Mucosa of stomach (tissue), 1 donor: ENCODE measurements around the gene PEX26.

Experiments used
- H3K27me3 ChIP-seq: one replicate; pipeline ENCODE4 v1.7.0; 2013; ENCODE audit warnings: mild to moderate bottlenecking, low read length; ENCODE audit not compliant: control insufficient read depth, insufficient read depth
- H3K36me3 ChIP-seq: one replicate; pipeline ENCODE4 v1.7.0; 2013; ENCODE audit warnings: low read length; ENCODE audit not compliant: control insufficient read depth, insufficient read depth
- H3K4me1 ChIP-seq: one replicate; pipeline ENCODE4 v1.7.0; 2013; ENCODE audit warnings: mild to moderate bottlenecking, low read length; ENCODE audit not compliant: control insufficient read depth, insufficient read depth
- H3K4me3 ChIP-seq: one replicate; pipeline ENCODE4 v1.7.0; 2013; ENCODE audit warnings: low read length
- H3K9ac ChIP-seq: one replicate; pipeline ENCODE4 v1.7.0; 2013; ENCODE audit warnings: mild to moderate bottlenecking, low read length, moderate library complexity
- H3K9me3 ChIP-seq: one replicate; pipeline ENCODE4 v1.7.0; 2013; ENCODE audit warnings: mild to moderate bottlenecking, low read length, moderate library complexity; ENCODE audit not compliant: control insufficient read depth
- donor health status: Pancreatic carcinoma.

PEX26 gene

DNA sequence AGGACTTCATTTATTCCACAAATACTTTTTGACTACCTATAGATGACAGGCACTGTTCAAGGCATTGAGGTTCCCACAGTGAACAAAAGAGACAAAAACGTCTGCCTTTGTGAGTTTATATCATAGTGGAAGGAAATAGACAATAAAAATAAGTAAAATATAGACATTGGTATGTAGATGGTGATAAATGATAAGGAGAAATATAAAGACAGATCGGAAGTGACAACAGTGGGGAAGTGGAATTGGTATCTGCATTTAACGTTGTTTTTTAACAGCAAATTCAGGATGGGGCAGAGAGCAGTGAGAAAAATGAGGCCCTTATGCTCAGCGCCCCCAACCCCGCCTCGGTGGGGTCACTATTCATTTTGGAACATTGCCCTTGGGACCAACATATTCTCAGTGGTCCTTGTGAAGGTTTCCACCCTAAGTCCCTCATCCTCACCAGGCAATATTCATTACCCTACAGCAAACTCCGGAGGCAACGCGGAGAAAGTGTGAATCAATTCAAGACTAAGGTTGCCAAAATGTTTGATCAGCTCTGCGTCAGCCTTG, 627 bp upstream of the PEX26 start:
- Histone ChIP-seq H3K36me3 (no peaks in the 10 kb centered on the region), H3K9ac (peak overlapping the region; percentile 95), H3K27me3 (no peaks in the 10 kb centered on the region), H3K4me3 (peak overlapping the region; percentile 99), H3K9me3 (no peaks in the 10 kb centered on the region), H3K4me1 (no peaks in the 10 kb centered on the region)

DNA sequence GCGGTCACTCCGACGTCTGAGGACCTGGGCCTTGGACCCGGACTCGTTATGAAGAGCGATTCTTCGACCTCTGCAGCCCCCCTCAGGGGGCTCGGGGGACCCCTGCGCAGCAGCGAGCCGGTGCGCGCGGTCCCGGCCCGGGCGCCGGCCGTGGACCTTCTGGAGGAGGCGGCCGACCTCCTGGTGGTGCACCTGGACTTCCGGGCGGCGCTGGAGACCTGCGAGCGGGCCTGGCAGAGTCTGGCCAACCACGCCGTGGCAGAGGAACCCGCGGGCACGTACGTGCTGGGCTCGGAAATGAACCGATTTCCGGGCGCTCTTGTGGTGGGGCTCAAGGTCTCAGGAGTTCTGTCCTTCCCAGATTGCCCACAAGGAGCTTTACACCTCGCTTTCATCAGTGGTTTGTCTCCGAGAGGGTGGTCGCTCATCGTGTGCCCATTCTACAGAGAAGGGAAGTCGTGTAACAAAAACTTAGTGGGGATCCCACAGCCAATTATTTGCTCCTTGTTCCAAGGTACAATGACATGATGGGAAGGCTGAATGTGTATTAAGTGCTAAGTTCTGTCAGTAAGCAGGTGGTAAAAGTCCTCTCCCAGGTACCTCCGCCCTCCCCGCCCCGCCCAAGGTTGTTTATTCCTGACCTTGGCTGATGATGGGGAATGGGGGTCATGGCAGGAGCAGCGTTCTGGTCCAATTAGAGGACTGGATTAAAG, 695 bp downstream of the PEX26 start:
- H3K9me3 ChIP-seq: no peaks in the 10 kb centered on the region
- no peaks in the 10 kb centered on the region for H3K4me1 ChIP-seq
- no peaks in the 10 kb centered on the region for H3K27me3 ChIP-seq
- H3K9ac ChIP-seq: peak overlapping the region; percentile 95
- no peaks in the 10 kb centered on the region for H3K36me3 ChIP-seq
- H3K4me3 ChIP-seq: peak overlapping the region; percentile 99

DNA sequence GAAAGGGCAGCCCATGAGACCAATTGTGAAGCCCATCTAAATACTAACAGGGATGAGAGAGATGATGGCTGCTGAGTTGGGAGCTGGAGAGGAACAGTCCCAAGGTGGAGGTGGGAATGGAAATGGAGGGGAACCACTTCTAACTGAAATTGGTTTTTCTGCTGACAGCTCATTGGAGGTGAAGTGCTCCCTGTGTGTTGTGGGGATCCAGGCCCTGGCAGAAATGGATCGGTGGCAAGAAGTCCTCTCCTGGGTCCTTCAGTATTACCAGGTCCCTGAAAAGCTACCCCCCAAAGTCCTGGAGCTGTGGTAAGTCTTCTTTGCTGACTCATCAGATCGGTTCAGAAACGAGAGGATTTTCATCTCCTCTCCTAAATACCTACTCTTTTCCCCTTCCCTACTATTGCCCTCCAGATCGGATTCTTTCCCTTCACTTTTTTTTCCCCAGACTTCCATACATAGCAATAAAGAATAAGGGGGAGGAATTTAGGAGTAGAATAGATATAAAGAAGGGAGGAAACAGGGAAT, 2.0 kb downstream of the PEX26 start:
- Histone ChIP-seq H3K9ac (no peak overlapping the region), H3K4me3 (no peak overlapping the region), H3K36me3 (no peaks in the 10 kb centered on the region), H3K9me3 (no peaks in the 10 kb centered on the region), H3K4me1 (peaks cover 2% of the 10 kb centered on the region), H3K27me3 (no peaks in the 10 kb centered on the region)

DNA sequence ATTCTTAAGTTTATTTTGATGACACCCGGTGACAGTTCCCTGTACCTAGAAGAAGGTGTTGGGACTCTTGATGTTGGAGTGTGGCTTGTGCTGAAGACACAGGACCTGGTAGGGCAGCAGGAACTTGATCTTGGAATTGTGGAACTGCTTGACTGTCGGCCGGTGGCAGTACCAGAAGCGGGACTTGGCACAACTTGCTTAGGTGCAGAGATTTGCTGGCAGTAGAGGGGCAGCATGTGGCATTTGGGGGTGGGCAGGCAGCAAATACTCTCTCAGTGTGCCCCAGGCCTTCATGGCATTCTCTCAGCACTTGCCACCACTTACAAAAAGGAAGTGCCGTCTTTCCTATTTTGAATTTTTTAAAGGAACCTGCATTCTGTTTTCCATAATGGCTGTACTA, 3.6 kb downstream of the PEX26 start:
- Histone ChIP-seq H3K27me3 (no peaks in the 10 kb centered on the region), H3K9me3 (no peaks in the 10 kb centered on the region), H3K9ac (no peak overlapping the region), H3K4me1 (peaks cover 15% of the 10 kb centered on the region), H3K36me3 (no peaks in the 10 kb centered on the region), H3K4me3 (no peak overlapping the region)

DNA sequence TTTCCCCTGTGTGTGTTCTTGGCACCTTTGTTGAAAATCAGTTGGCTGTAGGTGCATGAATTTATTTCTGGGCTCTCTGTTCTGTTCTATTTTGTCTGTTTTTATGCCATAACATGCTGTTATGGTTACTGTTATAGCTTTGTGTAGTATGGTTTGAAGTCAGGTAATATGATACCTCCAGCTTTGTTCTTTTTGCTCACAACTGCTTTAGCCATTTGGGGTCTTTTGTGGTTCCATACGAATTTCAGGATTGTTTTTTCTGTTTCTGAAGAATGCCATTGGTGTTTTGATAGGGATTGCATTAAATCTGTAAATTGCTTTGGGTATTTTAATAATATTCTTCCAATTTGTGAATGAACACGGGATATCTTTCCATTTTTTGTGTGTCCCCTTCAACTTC, 4.7 kb downstream of the PEX26 start:
- Histone ChIP-seq H3K9ac (no peak overlapping the region), H3K4me1 (peaks cover 15% of the 10 kb centered on the region), H3K36me3 (no peaks in the 10 kb centered on the region), H3K9me3 (no peaks in the 10 kb centered on the region), H3K27me3 (no peaks in the 10 kb centered on the region), H3K4me3 (no peak overlapping the region)

DNA sequence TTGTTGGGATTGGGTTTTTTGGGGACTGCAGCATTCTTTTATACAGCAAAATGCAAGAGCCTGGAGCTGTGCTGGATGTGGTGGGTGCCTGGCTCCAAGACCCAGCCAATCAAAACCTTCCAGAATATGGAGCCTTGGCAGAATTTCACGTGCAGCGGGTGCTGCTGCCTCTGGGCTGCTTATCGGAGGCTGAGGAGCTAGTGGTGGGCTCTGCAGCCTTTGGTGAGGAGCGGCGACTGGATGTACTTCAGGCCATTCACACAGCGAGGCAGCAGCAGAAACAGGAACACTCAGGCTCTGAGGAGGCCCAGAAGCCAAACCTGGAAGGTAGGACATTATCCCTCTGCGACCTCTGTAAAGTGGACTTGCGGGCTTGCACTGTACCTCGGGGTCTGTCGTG, 5.6 kb downstream of the PEX26 start:
- H3K36me3 ChIP-seq: no peaks in the 10 kb centered on the region
- no peak overlapping the region for H3K9ac ChIP-seq
- H3K27me3 ChIP-seq: no peaks in the 10 kb centered on the region
- no peak overlapping the region for H3K4me3 ChIP-seq
- peaks cover 15% of the 10 kb centered on the region for H3K4me1 ChIP-seq
- no peaks in the 10 kb centered on the region for H3K9me3 ChIP-seq

DNA sequence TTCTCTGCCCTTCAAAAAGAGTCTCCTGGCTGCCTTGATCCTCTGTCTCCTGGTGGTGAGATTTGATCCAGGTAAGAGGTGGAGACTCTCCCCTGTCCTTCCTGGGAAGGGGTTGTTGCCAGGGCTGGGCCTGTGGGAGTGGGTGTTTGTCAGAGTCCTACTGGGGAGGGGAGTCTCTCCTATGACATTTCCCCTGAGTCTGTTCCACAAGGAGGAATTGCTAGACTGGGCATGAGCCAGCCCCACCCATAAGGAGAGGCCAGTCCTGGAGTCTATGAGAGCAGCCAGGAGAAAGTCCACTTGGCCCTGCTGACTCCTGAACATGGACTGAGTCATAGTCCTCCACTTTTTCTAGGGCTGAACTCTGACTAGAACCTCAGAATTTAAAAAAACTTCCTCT, 7.4 kb downstream of the PEX26 start:
- H3K36me3 ChIP-seq: no peaks in the 10 kb centered on the region
- H3K9ac ChIP-seq: peak overlapping the region; percentile 58
- no peaks in the 10 kb centered on the region for H3K9me3 ChIP-seq
- H3K4me3 ChIP-seq: no peak overlapping the region
- H3K4me1 ChIP-seq: peaks cover 15% of the 10 kb centered on the region
- no peaks in the 10 kb centered on the region for H3K27me3 ChIP-seq

DNA sequence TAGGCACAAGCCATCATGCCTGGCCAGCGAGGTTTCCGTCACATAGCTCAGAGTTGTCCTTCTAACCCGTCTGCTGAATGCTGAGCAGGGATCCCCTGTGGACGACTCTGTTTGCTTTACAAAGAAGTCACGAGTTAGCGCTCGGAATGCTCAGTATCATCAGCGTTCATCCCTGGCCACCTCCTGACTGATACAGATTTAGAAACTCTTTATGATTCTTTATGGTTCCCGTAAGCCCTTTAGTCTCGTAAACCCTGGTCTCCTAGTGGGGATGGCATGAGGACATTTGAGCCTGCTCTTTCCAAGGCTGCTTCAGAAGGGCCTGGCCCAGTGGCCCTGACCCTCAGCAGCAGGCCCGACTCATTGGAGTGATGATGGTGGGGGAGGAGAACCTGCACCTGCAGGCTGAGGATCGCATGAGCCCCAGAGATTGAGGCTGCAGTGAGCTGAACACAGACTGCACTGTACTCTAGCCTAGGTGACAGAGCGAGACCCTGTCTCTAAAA, 9.6 kb downstream of the PEX26 start:
- Histone ChIP-seq H3K36me3 (no peaks in the 10 kb centered on the region), H3K4me3 (no peak overlapping the region), H3K9me3 (no peaks in the 10 kb centered on the region)

DNA sequence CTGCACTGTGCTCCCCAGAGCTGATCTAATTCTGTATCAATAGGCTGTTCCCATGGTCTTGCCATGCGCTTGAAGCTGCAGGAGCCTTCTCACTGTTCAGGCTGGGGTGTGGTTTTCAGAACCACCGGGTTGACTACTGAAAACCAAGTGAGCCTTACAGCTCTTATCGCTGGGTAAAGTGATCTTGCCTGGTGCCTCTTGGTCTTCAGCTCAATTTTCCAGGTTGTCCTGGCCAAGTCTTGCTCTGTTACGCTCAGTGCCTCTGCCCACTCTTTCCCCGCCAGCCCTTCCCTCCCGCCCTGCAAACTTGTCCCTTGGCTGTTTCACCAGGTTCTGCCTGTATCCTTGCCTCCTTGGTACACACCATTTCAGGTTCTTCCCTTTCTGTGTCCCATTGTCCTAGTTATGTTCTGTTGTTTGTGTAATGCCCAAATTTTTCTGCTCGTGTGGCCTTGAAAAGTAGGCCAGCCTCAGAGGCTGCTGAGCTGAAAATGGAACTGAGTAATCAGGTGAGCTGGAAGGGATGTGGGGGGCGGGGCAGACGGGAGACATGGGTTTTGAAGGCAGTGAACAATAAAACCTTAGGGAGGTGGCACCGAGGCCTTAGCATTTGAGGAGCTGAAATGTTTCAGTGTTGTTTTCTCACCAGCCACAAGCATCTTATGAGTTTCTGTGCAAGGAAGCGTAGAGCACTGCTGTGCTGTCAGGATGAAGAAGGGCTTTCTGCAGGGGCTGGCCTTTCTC, 11.2 kb downstream of the PEX26 start:
- no peaks in the 10 kb centered on the region for H3K27me3 ChIP-seq
- H3K9me3 ChIP-seq: no peaks in the 10 kb centered on the region
- H3K9ac ChIP-seq: no peak overlapping the region
- H3K4me1 ChIP-seq: peaks cover 32% of the 10 kb centered on the region
- H3K36me3 ChIP-seq: no peaks in the 10 kb centered on the region
- H3K4me3 ChIP-seq: no peak overlapping the region

More for the DNA sequence above, 9.6 kb downstream of the PEX26 start:
- H3K27me3 ChIP-seq: no peaks in the 10 kb centered on the region
- no peak overlapping the region for H3K9ac ChIP-seq
- peaks cover 30% of the 10 kb centered on the region for H3K4me1 ChIP-seq

DNA sequence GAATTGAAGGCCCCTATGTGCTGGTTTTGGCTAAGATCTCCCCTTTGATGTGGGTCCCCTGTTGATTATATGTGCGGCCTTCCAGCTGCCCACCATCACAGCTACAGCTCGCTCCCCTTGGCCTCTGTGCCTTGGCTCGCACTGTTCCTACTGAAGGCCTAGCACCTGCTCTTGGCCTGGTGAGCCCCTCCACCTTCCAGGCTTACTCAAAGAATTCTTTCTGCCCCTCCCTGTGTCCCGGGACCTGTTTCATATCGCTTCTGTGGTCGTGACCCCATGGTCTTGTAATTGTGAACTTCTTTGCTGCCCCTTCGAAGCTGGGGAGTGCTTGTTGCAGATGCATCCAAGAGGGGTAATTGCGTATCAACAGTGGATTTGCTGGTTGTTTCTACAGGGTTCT, 12.5 kb downstream of the PEX26 start:
- Histone ChIP-seq H3K4me1 (peaks cover 25% of the 10 kb centered on the region), H3K36me3 (no peaks in the 10 kb centered on the region), H3K4me3 (no peak overlapping the region), H3K9me3 (no peaks in the 10 kb centered on the region), H3K27me3 (no peaks in the 10 kb centered on the region), H3K9ac (no peak overlapping the region)

DNA sequence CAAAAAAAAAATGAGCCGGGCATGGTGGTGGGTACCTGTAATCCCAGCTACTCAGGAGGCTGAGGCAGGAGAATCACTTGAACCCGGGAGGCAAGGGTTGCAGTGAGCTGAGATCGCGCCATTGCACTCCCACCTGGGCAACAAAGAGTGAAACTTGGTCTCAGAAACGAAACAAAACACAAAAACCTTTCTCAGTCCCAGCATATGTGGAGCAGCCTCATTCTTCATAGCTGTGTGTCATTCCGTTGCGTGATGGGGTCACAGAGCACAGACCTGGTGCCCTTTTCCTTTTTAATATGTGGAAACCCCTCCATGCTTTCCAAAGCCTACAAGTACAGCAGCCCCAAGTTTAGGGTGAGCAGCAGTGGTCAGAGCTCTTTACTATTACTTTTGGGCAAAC, 13.7 kb downstream of the PEX26 start:
- Histone ChIP-seq H3K9me3 (no peaks in the 10 kb centered on the region), H3K36me3 (no peaks in the 10 kb centered on the region), H3K4me1 (peaks cover 17% of the 10 kb centered on the region), H3K9ac (peak overlapping the region; percentile 80), H3K4me3 (peak overlapping the region; percentile 41), H3K27me3 (no peaks in the 10 kb centered on the region)

DNA sequence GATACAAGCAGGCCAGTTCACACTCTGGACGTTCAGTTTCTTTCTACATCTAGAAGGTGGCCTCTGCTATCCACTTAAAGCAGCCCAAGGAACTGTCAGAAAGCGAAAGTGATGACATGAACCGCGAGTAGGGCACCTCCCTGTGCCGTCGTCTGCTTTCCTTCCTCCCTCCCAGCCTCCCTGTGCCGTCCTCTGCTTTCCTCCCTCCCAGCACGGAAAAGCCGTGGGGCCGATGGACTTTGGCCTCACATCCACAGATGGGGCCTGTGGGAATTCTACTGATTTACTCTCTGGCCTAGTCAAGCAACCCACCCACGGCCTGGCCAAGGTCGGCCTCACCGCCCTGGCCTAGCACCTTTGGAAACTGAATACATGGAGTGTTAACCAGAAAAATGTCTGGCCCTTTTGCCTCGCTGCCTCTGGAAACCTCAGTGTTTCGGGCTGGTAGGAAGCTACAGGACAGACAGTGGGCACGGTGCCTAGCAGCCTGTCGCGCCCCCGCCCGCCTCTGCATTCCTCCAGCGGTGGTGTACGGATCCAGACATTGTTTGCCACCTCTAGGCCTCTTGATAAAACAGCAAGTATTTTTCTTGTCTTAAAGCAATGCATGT, 14.2 kb downstream of the PEX26 start:
- H3K9me3 ChIP-seq: no peaks in the 10 kb centered on the region
- H3K36me3 ChIP-seq: no peaks in the 10 kb centered on the region
- H3K9ac ChIP-seq: peak overlapping the region; percentile 80
- peaks cover 17% of the 10 kb centered on the region for H3K4me1 ChIP-seq
- H3K27me3 ChIP-seq: no peaks in the 10 kb centered on the region
- H3K4me3 ChIP-seq: peak overlapping the region; percentile 41
